Activated CD4-positive, alpha-beta memory T cell treated with anti-CD3 and anti-CD28 coated beads for 36 hours (primary cell): Measurements from ENCODE around the gene RET. TPM values are rescaled to one million over a fixed set of nuclear protein-coding genes. Genes with fewer than 3 reads are reported as not detected.

Source experiments
- CTCF ChIA-PET: fragments of 350-600 bp; sonication (Branson Sonifier 250); formaldehyde crosslinking; loops from one replicate; lab custom pipeline; 2021; ENCODE audit warnings: antibody characterized with exemption, inconsistent platforms; lab: Charles Lee
- POLR2A ChIA-PET: fragments of 350-600 bp; sonication (Branson Sonifier 250); formaldehyde crosslinking; loops from one replicate; lab custom pipeline; 2021; ENCODE audit warnings: antibody characterized with exemption; lab: Charles Lee
- DNase-seq: peaks from one replicate; pipeline ENCODE4 v3.0.0-alpha.2; 2020
- H3K27ac Mint-ChIP-seq: one replicate; pipeline ENCODE4 v1.8.0; 2021; ENCODE audit warnings: mixed read lengths
- H3K27me3 Mint-ChIP-seq: one replicate; pipeline ENCODE4 v1.8.0; 2021; ENCODE audit warnings: mixed read lengths
- H3K36me3 Mint-ChIP-seq: one replicate; pipeline ENCODE4 v1.8.0; 2021; ENCODE audit warnings: mixed read lengths
- H3K4me1 Mint-ChIP-seq: one replicate; pipeline ENCODE4 v1.8.0; 2021; ENCODE audit warnings: low read depth, mixed read lengths
- H3K4me3 Mint-ChIP-seq: one replicate; pipeline ENCODE4 v1.8.0; 2021; ENCODE audit warnings: mild to moderate bottlenecking, mixed read lengths
- H3K9me3 Mint-ChIP-seq: one replicate; pipeline ENCODE4 v1.8.0; 2021; ENCODE audit warnings: mixed read lengths
- intact Hi-C: fragments of 100-400 bp; cut with micrococcal nuclease; formaldehyde crosslinking; loops from one replicate; pipeline ENCODE4 v1.15.1; 2023
- total RNA-seq, 2 experiments: library from RNA; stranded (reverse); gene quantifications; one replicate each; pipeline ENCODE4 v1.2.3, GENCODE V29; 2021

The RET gene
- total RNA-seq, 2 experiments from 2014 or later, result 0.07 to 0.17 TPM

GRCh38 chr10:43131256-43131655, 54.4 kb downstream of the RET start:
- intact Hi-C loops, result no loop called here

GRCh38 chr10:43131906-43132305, 55.0 kb downstream of the RET start:
- CTCF ChIA-PET, result no interaction called here

More at GRCh38 chr10:43131256-43131655, 54.4 kb downstream of the RET start:
- no peaks in the 10 kb centered on the region for H3K9me3 Mint-ChIP-seq
- POLR2A ChIA-PET, result no interaction called here
- H3K4me3 Mint-ChIP-seq, result no peak overlapping the region
- peaks cover 32% of the 10 kb centered on the region for H3K4me1 Mint-ChIP-seq
- no peak overlapping the region for H3K27ac Mint-ChIP-seq
- CTCF ChIA-PET, result no interaction called here
- no peaks in the 10 kb centered on the region for H3K27me3 Mint-ChIP-seq
- H3K36me3 Mint-ChIP-seq, result peaks cover under 1% of the 10 kb centered on the region
- no peak for DNase-seq

GRCh38 chr10:43132867-43133787, 56.3 kb downstream of the RET start:
- intact Hi-C loops, result no loop called here
- ChIA-PET CTCF (interaction anchor here (1.1 to 1.6 kb wide), 2 partner anchors 12 to 72 kb away, joined by 4 read pairs; no protein-coding TSS in a partner anchor), POLR2A (no interaction called here)
- H3K4me1 Mint-ChIP-seq, result peaks cover 31% of the 10 kb centered on the region
- no peak overlapping the region for H3K27ac Mint-ChIP-seq
- H3K27me3 Mint-ChIP-seq, result no peaks in the 10 kb centered on the region
- no peaks in the 10 kb centered on the region for H3K9me3 Mint-ChIP-seq
- no peak for DNase-seq
- H3K36me3 Mint-ChIP-seq, result peaks cover 7% of the 10 kb centered on the region
- no peak overlapping the region for H3K4me3 Mint-ChIP-seq

More at GRCh38 chr10:43131906-43132305, 55.0 kb downstream of the RET start:
- peaks cover 5% of the 10 kb centered on the region for H3K36me3 Mint-ChIP-seq
- intact Hi-C loops, result no loop called here
- no peaks in the 10 kb centered on the region for H3K27me3 Mint-ChIP-seq
- H3K4me3 Mint-ChIP-seq, result no peak overlapping the region
- POLR2A ChIA-PET, result no interaction called here
- no peak for DNase-seq
- H3K9me3 Mint-ChIP-seq, result no peaks in the 10 kb centered on the region
- H3K27ac Mint-ChIP-seq, result no peak overlapping the region
- H3K4me1 Mint-ChIP-seq, result peaks cover 34% of the 10 kb centered on the region

GRCh38 chr10:43134126-43134905, 57.4 kb downstream of the RET start:
- no peak overlapping the region for H3K4me3 Mint-ChIP-seq
- no peak overlapping the region for H3K27ac Mint-ChIP-seq
- ChIA-PET POLR2A (no interaction called here), CTCF (interaction anchor here (0.6 to 1.6 kb wide), 2 partner anchors 13 to 371 kb away, joined by 3 to 4 read pairs; no protein-coding TSS in a partner anchor)
- intact Hi-C loops, result no loop called here
- no peaks in the 10 kb centered on the region for H3K9me3 Mint-ChIP-seq
- peaks cover 28% of the 10 kb centered on the region for H3K4me1 Mint-ChIP-seq
- no peak for DNase-seq
- peaks cover 15% of the 10 kb centered on the region for H3K36me3 Mint-ChIP-seq
- H3K27me3 Mint-ChIP-seq, result no peaks in the 10 kb centered on the region

- Mint-ChIP-seq H3K9me3 (no peaks in the 10 kb centered on the region), H3K4me3 (no peak overlapping the region), H3K4me1 (peaks cover 29% of the 10 kb centered on the region), H3K36me3 (peaks cover 18% of the 10 kb centered on the region), H3K27me3 (no peaks in the 10 kb centered on the region), H3K27ac (no peak overlapping the region)
- intact Hi-C loops, result loop anchor here (5.0 kb wide), 2 partner anchors 353 to 583 kb away; partner anchors contain the start of gene BMS1
- CTCF ChIA-PET, result interaction anchor here (0.6 kb wide), 1 partner anchor 371 kb away, joined by 3 read pairs; no protein-coding TSS in a partner anchor
- POLR2A ChIA-PET, result no interaction called here
- no peak for DNase-seq
Measured at GRCh38 chr10:43135064-43135463, 58.2 kb downstream of the RET start.

- peaks cover 20% of the 10 kb centered on the region for H3K36me3 Mint-ChIP-seq
- H3K4me3 Mint-ChIP-seq, result no peak overlapping the region
- H3K4me1 Mint-ChIP-seq, result peaks cover 33% of the 10 kb centered on the region
- no peaks in the 10 kb centered on the region for H3K27me3 Mint-ChIP-seq
- POLR2A ChIA-PET, result no interaction called here
- no peak for DNase-seq
- H3K27ac Mint-ChIP-seq, result no peak overlapping the region
- no peaks in the 10 kb centered on the region for H3K9me3 Mint-ChIP-seq
- intact Hi-C loops, result loop anchor here (5.0 kb wide), 2 partner anchors 353 to 583 kb away; partner anchors contain the start of gene BMS1
- CTCF ChIA-PET, result no interaction called here
Measured at GRCh38 chr10:43135656-43136055, 58.8 kb downstream of the RET start.

- Mint-ChIP-seq H3K4me1 (peaks cover 36% of the 10 kb centered on the region), H3K4me3 (peak overlapping the region; percentile 93), H3K27me3 (no peaks in the 10 kb centered on the region), H3K36me3 (peaks cover 23% of the 10 kb centered on the region), H3K9me3 (no peaks in the 10 kb centered on the region), H3K27ac (no peak overlapping the region)
- CTCF ChIA-PET, result no interaction called here
- POLR2A ChIA-PET, result interaction anchor here (4.7 kb wide), 1 partner anchor 16 kb away, joined by 58 read pairs; no protein-coding TSS in a partner anchor
- intact Hi-C loops, result loop anchor here (5.0 kb wide), 2 partner anchors 354 to 584 kb away; partner anchors contain the start of gene BMS1
- DNase-seq, result no peak
Measured at GRCh38 chr10:43136432-43136831, 59.6 kb downstream of the RET start.

- POLR2A ChIA-PET, result interaction anchor here (2.8 to 4.7 kb wide), 3 partner anchors 8 to 260 kb away, joined by 18 to 58 read pairs (median 26); no protein-coding TSS in a partner anchor
- intact Hi-C loops, result loop anchor here (5.0 kb wide), 2 partner anchors 355 to 585 kb away; partner anchors contain the start of gene BMS1
- peak overlapping the region; percentile 93 for H3K27ac Mint-ChIP-seq
- CTCF ChIA-PET, result interaction anchor here (1.3 to 3.2 kb wide), 4 partner anchors 16 to 67 kb away, joined by 5 to 15 read pairs (median 6); no protein-coding TSS in a partner anchor
- DNase-seq, result no peak
- no peaks in the 10 kb centered on the region for H3K9me3 Mint-ChIP-seq
- no peaks in the 10 kb centered on the region for H3K27me3 Mint-ChIP-seq
- peaks cover 40% of the 10 kb centered on the region for H3K4me1 Mint-ChIP-seq
- peak overlapping the region; percentile 93 for H3K4me3 Mint-ChIP-seq
- H3K36me3 Mint-ChIP-seq, result peaks cover 23% of the 10 kb centered on the region
Measured at GRCh38 chr10:43136995-43137716, 60.3 kb downstream of the RET start.

GRCh38 chr10:43137717-43138020, 60.8 kb downstream of the RET start:
- Mint-ChIP-seq H3K4me1 (peaks cover 45% of the 10 kb centered on the region), H3K4me3 (peak overlapping the region; percentile 93), H3K27ac (peak overlapping the region; percentile 93), H3K9me3 (no peaks in the 10 kb centered on the region), H3K36me3 (peaks cover 23% of the 10 kb centered on the region), H3K27me3 (no peaks in the 10 kb centered on the region)
- DNase-seq, result peak; percentile 51
- intact Hi-C loops, result loop anchor here (2.0 to 5.0 kb wide), 4 partner anchors 259 to 585 kb away; partner anchors contain the start of genes BMS1 and HNRNPF
- POLR2A ChIA-PET, result interaction anchor here (0.6 to 4.7 kb wide), 7 partner anchors 8 to 499 kb away, joined by 3 to 58 read pairs (median 18); partner anchors contain the start of gene ZNF33B
- CTCF ChIA-PET, result interaction anchor here (1.3 to 3.2 kb wide), 6 partner anchors 8 to 67 kb away, joined by 5 to 15 read pairs (median 7); no protein-coding TSS in a partner anchor

GRCh38 chr10:43138021-43138756, 61.3 kb downstream of the RET start, which contains the start of gene CSGALNACT2:
TSS of gene CSGALNACT2 (plus strand) at chr10:43138445. CDS start at chr10:43155150, 16,705 bp downstream.
- DNase-seq, result peak; percentile 92
- POLR2A ChIA-PET, result interaction anchor here (0.6 to 4.7 kb wide), 8 partner anchors 9 to 499 kb away, joined by 3 to 58 read pairs (median 12); partner anchors contain the start of gene ZNF33B
- Mint-ChIP-seq H3K27me3 (no peaks in the 10 kb centered on the region), H3K4me1 (peaks cover 48% of the 10 kb centered on the region), H3K27ac (peak within 1 kb of the TSS; percentile 100), H3K36me3 (peaks cover 23% of the 10 kb centered on the region), H3K9me3 (no peaks in the 10 kb centered on the region), H3K4me3 (peak within 1 kb of the TSS; percentile 100)
- intact Hi-C loops, result loop anchor here (2.0 to 5.0 kb wide), 4 partner anchors 259 to 586 kb away; partner anchors contain the start of genes BMS1 and HNRNPF
- CTCF ChIA-PET, result interaction anchor here (1.3 to 3.2 kb wide), 6 partner anchors 9 to 66 kb away, joined by 5 to 15 read pairs (median 7); no protein-coding TSS in a partner anchor
